ENCODE measurements around the gene LGALSL. TPM values are rescaled to one million over a fixed set of nuclear protein-coding genes. Genes with fewer than 3 reads are reported as not detected.

Gene LGALSL
- polyA plus RNA-seq, 1 experiment: 4.1 TPM

DNA sequence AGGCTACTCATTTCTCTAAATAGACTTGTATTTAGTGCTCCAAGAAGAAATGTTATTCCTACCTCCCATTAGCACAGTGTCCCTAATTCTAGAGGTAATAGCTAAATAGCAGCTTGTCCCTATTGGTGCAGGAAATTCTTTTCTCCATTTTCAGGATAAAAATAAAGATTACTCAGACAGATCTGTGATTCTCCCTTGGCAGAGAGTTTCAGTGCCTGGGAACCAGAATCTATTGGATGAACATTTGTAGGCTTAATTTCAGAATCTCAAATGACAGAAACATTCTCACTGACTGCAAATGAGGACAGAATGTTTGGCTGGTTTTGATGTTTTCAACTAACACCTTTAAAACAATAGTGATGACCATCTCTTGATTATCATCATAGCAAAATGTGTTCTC, 33.3 kb upstream of the LGALSL start:
- no peak for DNase-seq (ENCODE audit: low read depth)
- TF ChIP-seq CTCF (IDR thresholded peaks at IDR 0.05; ENCODE audit: insufficient read depth, low read depth, low read length): no peak

DNA sequence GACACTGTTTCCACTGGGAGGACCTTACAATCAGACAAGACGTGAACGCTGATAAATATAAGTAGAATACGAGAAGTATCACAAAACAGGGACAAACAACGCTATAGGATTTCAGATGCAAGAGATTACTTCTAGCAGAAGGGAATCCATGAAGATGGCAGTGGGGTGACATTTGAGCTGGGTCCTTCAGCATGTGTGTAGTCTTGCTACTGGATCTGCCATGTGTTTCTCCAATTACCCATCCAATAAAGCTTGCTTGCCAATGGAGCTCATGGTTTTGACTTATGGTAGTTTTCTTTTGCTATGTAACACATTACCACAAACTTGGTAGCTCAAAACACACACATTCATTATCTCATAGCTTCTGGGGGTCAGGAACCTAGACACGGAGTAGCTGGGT, 32.8 kb upstream of the LGALSL start:
- ChIA-PET CTCF (interaction anchor here (1.0 kb wide), 1 partner anchor 15 kb away, joined by 3 read pairs; no protein-coding TSS in a partner anchor), POLR2A (no interaction called here)
- DNase-seq (ENCODE audit: low read depth): no peak

More for the DNA sequence above, 33.3 kb upstream of the LGALSL start:
- POLR2A ChIA-PET: no interaction called here
- Histone ChIP-seq H3K36me3 (ENCODE audit: control insufficient read depth, insufficient read depth, low read length) (no peaks in the 10 kb centered on the region), H3K27me3 (ENCODE audit: control insufficient read depth, insufficient read depth, low read length) (peaks cover 2% of the 10 kb centered on the region), H3K4me3 (ENCODE audit: low read depth, low read length) (no peak overlapping the region)
- CTCF ChIA-PET: interaction anchor here (1.0 kb wide), 1 partner anchor 14 kb away, joined by 3 read pairs; no protein-coding TSS in a partner anchor

DNA sequence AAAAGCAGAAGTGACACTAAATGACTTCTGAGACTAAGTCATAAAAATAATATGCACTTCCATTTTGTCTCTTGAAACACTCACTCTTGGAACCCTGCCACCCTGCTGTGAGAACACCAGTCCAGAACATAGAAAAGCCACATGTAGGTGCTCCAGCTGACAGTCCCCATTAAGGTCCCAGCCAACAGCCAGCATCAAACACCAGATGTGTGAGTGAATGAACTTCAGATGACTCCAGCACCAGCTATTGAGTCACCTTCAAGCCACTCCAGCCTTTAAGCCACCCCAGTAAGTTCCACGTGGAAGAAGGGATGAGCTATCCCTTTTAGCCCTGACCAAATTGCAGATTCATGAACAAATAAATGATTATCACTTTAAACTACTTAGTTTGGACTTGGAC, 31.5 kb upstream of the LGALSL start:
- no peak for DNase-seq (ENCODE audit: low read depth)
- ChIA-PET POLR2A (no interaction called here), CTCF (interaction anchor here (0.8 kb wide), 1 partner anchor 33 kb away, joined by 3 read pairs; no protein-coding TSS in a partner anchor)
- Histone ChIP-seq H3K36me3 (ENCODE audit: control insufficient read depth, insufficient read depth, low read length) (no peaks in the 10 kb centered on the region), H3K27me3 (ENCODE audit: control insufficient read depth, insufficient read depth, low read length) (peaks cover 2% of the 10 kb centered on the region), H3K4me3 (ENCODE audit: low read depth, low read length) (no peak overlapping the region)
- TF ChIP-seq CTCF (IDR thresholded peaks at IDR 0.05; ENCODE audit: insufficient read depth, low read depth, low read length): no peak

More for the DNA sequence above, 32.8 kb upstream of the LGALSL start:
- no peaks in the 10 kb centered on the region for H3K36me3 ChIP-seq (ENCODE audit: control insufficient read depth, insufficient read depth, low read length)
- TF ChIP-seq CTCF (IDR thresholded peaks at IDR 0.05; ENCODE audit: insufficient read depth, low read depth, low read length): no peak
- no peak overlapping the region for H3K4me3 ChIP-seq (ENCODE audit: low read depth, low read length)
- H3K27me3 ChIP-seq (ENCODE audit: control insufficient read depth, insufficient read depth, low read length): peaks cover 2% of the 10 kb centered on the region

- Histone ChIP-seq H3K4me3 (ENCODE audit: low read depth, low read length) (no peak overlapping the region), H3K36me3 (ENCODE audit: control insufficient read depth, insufficient read depth, low read length) (no peaks in the 10 kb centered on the region), H3K27me3 (ENCODE audit: control insufficient read depth, insufficient read depth, low read length) (peaks cover 2% of the 10 kb centered on the region)
- DNase-seq (ENCODE audit: low read depth): no peak
- TF ChIP-seq CTCF (IDR thresholded peaks at IDR 0.05; ENCODE audit: insufficient read depth, low read depth, low read length): no peak
- POLR2A ChIA-PET: no interaction called here
- CTCF ChIA-PET: no interaction called here
These were observed 30.7 kb upstream of the LGALSL start for GRCh38 chr2:64423303-64423702.

- CTCF ChIA-PET: no interaction called here
- Histone ChIP-seq H3K27me3 (ENCODE audit: control insufficient read depth, insufficient read depth, low read length) (peaks cover 2% of the 10 kb centered on the region), H3K4me3 (ENCODE audit: low read depth, low read length) (no peak overlapping the region), H3K36me3 (ENCODE audit: control insufficient read depth, insufficient read depth, low read length) (no peaks in the 10 kb centered on the region)
- no peak for DNase-seq (ENCODE audit: low read depth)
- no peak for TF ChIP-seq CTCF (IDR thresholded peaks at IDR 0.05; ENCODE audit: insufficient read depth, low read depth, low read length)
- POLR2A ChIA-PET: no interaction called here
These were observed 29.5 kb upstream of the LGALSL start for GRCh38 chr2:64424416-64424987.
